Stomach (tissue), 4 donors: Measurements from ENCODE around the gene PCDHGA9.

Experiments
- CTCF ChIP-seq, 7 experiments: fragments of 450-650 bp in 4 of 7; fragments of 200-600 bp in 3 of 7; sonication (generic) in 3 of 7; IDR thresholded peaks; one replicate each; pipeline ENCODE4 v1.5.1; 2016 to 2019; ENCODE audit warnings: antibody characterized with exemption in 7 of 7, control low read depth in 2 of 7, mild to moderate bottlenecking in 1 of 7
- EP300 ChIP-seq: sonication (generic); formaldehyde crosslinking; IDR thresholded peaks from one replicate; pipeline ENCODE4 v1.6.1; 2017; ENCODE audit warnings: antibody characterized with exemption
- POLR2AphosphoS5 ChIP-seq, 3 donors: sonication (generic); formaldehyde crosslinking; IDR thresholded peaks; one replicate each; pipeline ENCODE4 v1.6.1; 2016; ENCODE audit warnings: antibody characterized with exemption in 3 of 3

DNA sequence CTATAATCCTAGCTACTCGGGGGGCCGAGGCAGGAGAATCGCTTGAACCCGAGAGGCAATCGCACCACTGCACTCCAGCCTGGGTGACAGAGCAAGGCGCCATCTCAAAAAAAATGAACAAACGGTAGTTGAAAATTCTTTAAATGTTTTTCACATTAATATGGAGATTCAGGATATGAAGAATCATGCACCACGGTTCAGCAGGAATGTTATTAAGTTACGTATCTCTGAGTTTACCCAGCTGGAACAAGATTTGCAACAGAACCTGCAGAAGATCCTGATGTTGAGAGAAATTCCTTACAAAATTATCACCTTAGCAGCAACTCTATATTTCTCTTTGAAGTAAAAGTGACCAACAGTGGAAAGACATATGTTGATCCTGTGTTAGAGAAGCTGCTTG is 37.8 kb downstream of the PCDHGA9 start:
- TF ChIP-seq CTCF (IDR thresholded peaks at IDR 0.05), result no peak
- no peak for TF ChIP-seq EP300
- TF ChIP-seq POLR2AphosphoS5 (IDR thresholded peaks at IDR 0.05), result no peak
